Hepatocyte (in vitro differentiated cells): ENCODE results near the gene HIF1A.

Source experiments
- CTCF ChIP-seq: fragments of 200-600 bp; sonication (generic); IDR thresholded peaks from 2 replicates; pipeline ENCODE4 v1.5.1; 2016; ENCODE audit warnings: antibody characterized with exemption, mild to moderate bottlenecking; ENCODE audit not compliant: poor library complexity
- EZH2 ChIP-seq: fragments of 200-600 bp; sonication (generic); IDR thresholded peaks from 2 replicates; pipeline ENCODE4 v1.6.1; 2016; ENCODE audit warnings: antibody characterized with exemption, mild to moderate bottlenecking, borderline replicate concordance
- EZH2phosphoT487 ChIP-seq: fragments of 200-600 bp; sonication (generic); IDR thresholded peaks from one replicate; pipeline ENCODE4 v1.6.1; 2018; ENCODE audit warnings: antibody characterized with exemption, mild to moderate bottlenecking, low read depth, moderate library complexity; ENCODE audit not compliant: unreplicated experiment, severe bottlenecking

GRCh38 chr14:61690039-61690438, 5.3 kb upstream of the HIF1A start:
- no peak for TF ChIP-seq CTCF
- no peak for TF ChIP-seq EZH2
- TF ChIP-seq EZH2phosphoT487 = no peak
